HEK293 (cell line): ENCODE results near the gene PKIB.

ENCODE experiments used
- BCL11A ChIP-seq: fragments of 450-650 bp; formaldehyde crosslinking; IDR thresholded peaks from 2 replicates; pipeline ENCODE4 v1.5.1; 2016; ENCODE audit warnings: low read depth, missing biosample characterization, missing genetic modification characterization
- MYNN ChIP-seq: fragments of 450-650 bp; formaldehyde crosslinking; IDR thresholded peaks from 2 replicates; pipeline ENCODE4 v1.5.1; 2016; ENCODE audit warnings: missing biosample characterization, missing genetic modification characterization, borderline replicate concordance
- SETDB1 ChIP-seq: IDR thresholded peaks from one replicate; pipeline ENCODE4 v1.6.1; 2017; ENCODE audit warnings: mild to moderate bottlenecking, low read length, moderate library complexity, mixed read lengths; ENCODE audit not compliant: insufficient read length
- YY1 ChIP-seq: fragments of 450-650 bp; formaldehyde crosslinking; IDR thresholded peaks from 2 replicates; pipeline ENCODE4 v1.5.1; 2018; ENCODE audit warnings: missing biosample characterization, missing genetic modification characterization
- ZNF184 ChIP-seq: fragments of 450-650 bp; IDR thresholded peaks from 2 replicates; pipeline ENCODE4 v1.5.1; 2018; ENCODE audit warnings: missing biosample characterization, mild to moderate bottlenecking, missing genetic modification characterization
- ZNF23 ChIP-seq: fragments of 450-650 bp; formaldehyde crosslinking; IDR thresholded peaks from 2 replicates; pipeline ENCODE4 v1.5.1; 2016; ENCODE audit warnings: missing biosample characterization, missing genetic modification characterization, borderline replicate concordance
- ZNF239 ChIP-seq: fragments of 450-650 bp; formaldehyde crosslinking; IDR thresholded peaks from 2 replicates; pipeline ENCODE4 v1.5.1; 2016; ENCODE audit warnings: missing biosample characterization, missing genetic modification characterization
- ZNF311 ChIP-seq: fragments of 450-650 bp; formaldehyde crosslinking; IDR thresholded peaks from 2 replicates; pipeline ENCODE4 v1.5.1; 2017; ENCODE audit warnings: missing biosample characterization, missing genetic modification characterization, borderline replicate concordance
- ZNF391 ChIP-seq: fragments of 450-650 bp; formaldehyde crosslinking; IDR thresholded peaks from 2 replicates; pipeline ENCODE4 v1.5.1; 2016; ENCODE audit warnings: low read depth, missing biosample characterization, missing genetic modification characterization, borderline replicate concordance
- ZNF530 ChIP-seq: fragments of 450-650 bp; formaldehyde crosslinking; IDR thresholded peaks from 2 replicates; pipeline ENCODE4 v1.5.1; 2016; ENCODE audit warnings: low read depth, missing biosample characterization, missing genetic modification characterization
- ZNF624 ChIP-seq: fragments of 450-650 bp; formaldehyde crosslinking; IDR thresholded peaks from 2 replicates; pipeline ENCODE4 v1.5.1; 2017; ENCODE audit warnings: missing biosample characterization, missing genetic modification characterization
- TF ChIP-seq, protein P1 (sequence below): fragments of 450-650 bp; formaldehyde crosslinking; IDR thresholded peaks from 2 replicates; pipeline ENCODE4 v1.5.1; 2016; ENCODE audit warnings: missing biosample characterization, missing genetic modification characterization
- TF ChIP-seq, protein P2 (sequence below): fragments of 450-650 bp; formaldehyde crosslinking; IDR thresholded peaks from 2 replicates; pipeline ENCODE4 v1.5.1; 2016; ENCODE audit warnings: missing biosample characterization, missing genetic modification characterization

DNA sequence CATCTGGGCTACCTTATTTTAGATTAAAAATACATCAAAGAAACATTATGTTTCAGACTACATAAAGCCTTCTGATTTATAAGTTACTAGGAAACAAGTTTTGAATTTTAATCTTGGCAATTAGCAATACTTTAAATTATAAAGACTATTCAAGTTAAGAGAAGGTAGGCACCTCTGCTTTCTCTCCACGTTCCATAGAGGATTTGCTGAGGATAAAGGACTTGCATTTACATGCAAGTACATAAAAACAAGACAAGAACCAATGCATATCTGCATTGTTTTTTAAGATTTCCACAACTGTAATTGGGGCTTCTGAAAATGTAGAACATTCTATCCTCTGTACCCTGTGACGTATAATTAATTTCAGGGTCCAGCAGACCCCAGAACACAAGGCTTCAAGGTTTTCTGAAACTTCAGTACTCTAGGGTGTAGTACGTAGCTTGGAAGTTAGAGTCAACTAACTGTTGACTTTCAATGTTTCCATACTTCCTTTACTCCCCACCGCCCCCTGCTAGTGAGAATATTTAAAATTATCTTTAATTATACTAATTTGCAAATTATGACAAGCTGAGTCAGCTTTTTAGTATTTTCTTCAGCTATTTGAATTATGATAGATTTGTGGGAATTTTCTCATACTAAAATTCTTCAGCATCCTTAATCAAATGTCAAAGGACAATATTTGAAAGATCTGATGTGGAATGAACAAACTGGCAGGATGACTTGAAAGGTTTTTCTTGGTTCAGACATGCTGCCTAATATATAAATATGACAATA is 82.8 kb downstream of the PKIB start:
- TF ChIP-seq ZNF530 (no peak), MYNN (no peak), SETDB1 (no peak), BCL11A (no peak), YY1 (tag by site-specific recombination) (no peak), ZNF391 (no peak), ZNF23 (tag by site-specific recombination) (no peak), ZNF624 (tag by site-specific recombination) (no peak), ZNF239 (tag by site-specific recombination) (no peak), ZNF184 (tag by site-specific recombination) (no peak), ZNF311 (tag by site-specific recombination) (no peak)
- TF ChIP-seq, protein P1, sequence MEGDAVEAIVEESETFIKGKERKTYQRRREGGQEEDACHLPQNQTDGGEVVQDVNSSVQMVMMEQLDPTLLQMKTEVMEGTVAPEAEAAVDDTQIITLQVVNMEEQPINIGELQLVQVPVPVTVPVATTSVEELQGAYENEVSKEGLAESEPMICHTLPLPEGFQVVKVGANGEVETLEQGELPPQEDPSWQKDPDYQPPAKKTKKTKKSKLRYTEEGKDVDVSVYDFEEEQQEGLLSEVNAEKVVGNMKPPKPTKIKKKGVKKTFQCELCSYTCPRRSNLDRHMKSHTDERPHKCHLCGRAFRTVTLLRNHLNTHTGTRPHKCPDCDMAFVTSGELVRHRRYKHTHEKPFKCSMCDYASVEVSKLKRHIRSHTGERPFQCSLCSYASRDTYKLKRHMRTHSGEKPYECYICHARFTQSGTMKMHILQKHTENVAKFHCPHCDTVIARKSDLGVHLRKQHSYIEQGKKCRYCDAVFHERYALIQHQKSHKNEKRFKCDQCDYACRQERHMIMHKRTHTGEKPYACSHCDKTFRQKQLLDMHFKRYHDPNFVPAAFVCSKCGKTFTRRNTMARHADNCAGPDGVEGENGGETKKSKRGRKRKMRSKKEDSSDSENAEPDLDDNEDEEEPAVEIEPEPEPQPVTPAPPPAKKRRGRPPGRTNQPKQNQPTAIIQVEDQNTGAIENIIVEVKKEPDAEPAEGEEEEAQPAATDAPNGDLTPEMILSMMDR (tag by site-specific recombination) = no peak
- TF ChIP-seq, protein P2, sequence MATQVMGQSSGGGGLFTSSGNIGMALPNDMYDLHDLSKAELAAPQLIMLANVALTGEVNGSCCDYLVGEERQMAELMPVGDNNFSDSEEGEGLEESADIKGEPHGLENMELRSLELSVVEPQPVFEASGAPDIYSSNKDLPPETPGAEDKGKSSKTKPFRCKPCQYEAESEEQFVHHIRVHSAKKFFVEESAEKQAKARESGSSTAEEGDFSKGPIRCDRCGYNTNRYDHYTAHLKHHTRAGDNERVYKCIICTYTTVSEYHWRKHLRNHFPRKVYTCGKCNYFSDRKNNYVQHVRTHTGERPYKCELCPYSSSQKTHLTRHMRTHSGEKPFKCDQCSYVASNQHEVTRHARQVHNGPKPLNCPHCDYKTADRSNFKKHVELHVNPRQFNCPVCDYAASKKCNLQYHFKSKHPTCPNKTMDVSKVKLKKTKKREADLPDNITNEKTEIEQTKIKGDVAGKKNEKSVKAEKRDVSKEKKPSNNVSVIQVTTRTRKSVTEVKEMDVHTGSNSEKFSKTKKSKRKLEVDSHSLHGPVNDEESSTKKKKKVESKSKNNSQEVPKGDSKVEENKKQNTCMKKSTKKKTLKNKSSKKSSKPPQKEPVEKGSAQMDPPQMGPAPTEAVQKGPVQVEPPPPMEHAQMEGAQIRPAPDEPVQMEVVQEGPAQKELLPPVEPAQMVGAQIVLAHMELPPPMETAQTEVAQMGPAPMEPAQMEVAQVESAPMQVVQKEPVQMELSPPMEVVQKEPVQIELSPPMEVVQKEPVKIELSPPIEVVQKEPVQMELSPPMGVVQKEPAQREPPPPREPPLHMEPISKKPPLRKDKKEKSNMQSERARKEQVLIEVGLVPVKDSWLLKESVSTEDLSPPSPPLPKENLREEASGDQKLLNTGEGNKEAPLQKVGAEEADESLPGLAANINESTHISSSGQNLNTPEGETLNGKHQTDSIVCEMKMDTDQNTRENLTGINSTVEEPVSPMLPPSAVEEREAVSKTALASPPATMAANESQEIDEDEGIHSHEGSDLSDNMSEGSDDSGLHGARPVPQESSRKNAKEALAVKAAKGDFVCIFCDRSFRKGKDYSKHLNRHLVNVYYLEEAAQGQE = no peak
